DND-41 (cell line): ENCODE results near the gene POLR2J.
A peak's percentile ranks its signal among the peaks of the same experiment; 100 is the strongest.

Experiments used
- ATAC-seq: fragments of 200-7000 bp; cut with Tn5 transposase; 3 replicates; pipeline ENCODE4 v1.9.1; 2021; ENCODE audit warnings: low read depth; ENCODE audit not compliant: insufficient read depth
- DNase-seq: peaks from one replicate; pipeline ENCODE4 v3.0.0-alpha.2; 2020
- H2AFZ ChIP-seq: 2 replicates; pipeline ENCODE4 v1.6.0; 2012; ENCODE audit warnings: low read depth, low read length
- H3K27ac ChIP-seq: 2 replicates; pipeline ENCODE4 v1.5.1; 2012; ENCODE audit warnings: low read length, inconsistent platforms
- H3K27me3 ChIP-seq: fragments of 200-600 bp; sonication (generic); 2 replicates; pipeline ENCODE4 v1.6.0; 2012; ENCODE audit warnings: low read length, mild to moderate bottlenecking, inconsistent platforms; ENCODE audit not compliant: insufficient read depth, poor library complexity
- H3K36me3 ChIP-seq: 2 replicates; pipeline ENCODE4 v1.5.1; 2012; ENCODE audit warnings: low read length, inconsistent platforms; ENCODE audit not compliant: insufficient read depth
- H3K4me1 ChIP-seq: 2 replicates; pipeline ENCODE4 v1.5.1; 2012; ENCODE audit warnings: mild to moderate bottlenecking, low read length; ENCODE audit not compliant: insufficient read depth
- H3K4me2 ChIP-seq: 2 replicates; pipeline ENCODE4 v1.6.0; 2012; ENCODE audit warnings: mild to moderate bottlenecking, moderate library complexity, low read length, inconsistent platforms; ENCODE audit not compliant: insufficient read depth
- H3K4me3 ChIP-seq, 2 experiments: fragments of 200-600 bp in 1 of 2; shearing (Covaris generic) in 1 of 2; 2 replicates each; pipeline ENCODE4 v1.5.1; 2012 to 2016; ENCODE audit warnings: inconsistent platforms in 2 of 2, low read length in 2 of 2, mild to moderate bottlenecking in 2 of 2, low read depth in 1 of 2, moderate library complexity in 1 of 2
- H3K79me2 ChIP-seq: 2 replicates; pipeline ENCODE4 v1.6.0; 2012; ENCODE audit warnings: low read length, inconsistent platforms; ENCODE audit not compliant: insufficient read depth
- H3K9ac ChIP-seq: 2 replicates; pipeline ENCODE4 v1.6.0; 2012; ENCODE audit warnings: low read depth, mild to moderate bottlenecking, inconsistent platforms, low read length, moderate library complexity
- H3K9me3 ChIP-seq: 2 replicates; pipeline ENCODE4 v1.5.1; 2012; ENCODE audit warnings: low read length, moderate library complexity, mild to moderate bottlenecking, inconsistent platforms; ENCODE audit not compliant: insufficient read depth, severe bottlenecking
- H4K20me1 ChIP-seq: 2 replicates; pipeline ENCODE4 v1.6.0; 2012; ENCODE audit warnings: low read length; ENCODE audit not compliant: insufficient read depth
- EZH2 ChIP-seq: IDR thresholded peaks from 3 replicates; pipeline ENCODE4 v1.6.1; 2012; ENCODE audit warnings: borderline replicate concordance, low read depth, mild to moderate bottlenecking, moderate library complexity, low read length, inconsistent platforms; ENCODE audit not compliant: severe bottlenecking
- TF ChIP-seq, protein P1 (sequence below): IDR thresholded peaks from 2 replicates; pipeline ENCODE4 v1.5.1; 2012; ENCODE audit warnings: borderline replicate concordance, low read length, moderate library complexity, mild to moderate bottlenecking; ENCODE audit not compliant: poor library complexity, severe bottlenecking; ENCODE audit errors: extremely low read depth

Gene POLR2J

GRCh38 chr7:102436118-102436517, 42.6 kb downstream of the POLR2J start:
- H4K20me1 ChIP-seq = 0 out of 2 replicates have a peak, but pooled peaks cover 3% of the 10 kb centered on the region
- DNase-seq (no peak), ATAC-seq (no peak)
- peaks cover 20% of the 10 kb centered on the region for H3K4me1 ChIP-seq
- no peak overlapping the region for H2AFZ ChIP-seq
- H3K4me3 ChIP-seq = no peak overlapping the region
- TF ChIP-seq EZH2 = no peak
- TF ChIP-seq, protein P1, sequence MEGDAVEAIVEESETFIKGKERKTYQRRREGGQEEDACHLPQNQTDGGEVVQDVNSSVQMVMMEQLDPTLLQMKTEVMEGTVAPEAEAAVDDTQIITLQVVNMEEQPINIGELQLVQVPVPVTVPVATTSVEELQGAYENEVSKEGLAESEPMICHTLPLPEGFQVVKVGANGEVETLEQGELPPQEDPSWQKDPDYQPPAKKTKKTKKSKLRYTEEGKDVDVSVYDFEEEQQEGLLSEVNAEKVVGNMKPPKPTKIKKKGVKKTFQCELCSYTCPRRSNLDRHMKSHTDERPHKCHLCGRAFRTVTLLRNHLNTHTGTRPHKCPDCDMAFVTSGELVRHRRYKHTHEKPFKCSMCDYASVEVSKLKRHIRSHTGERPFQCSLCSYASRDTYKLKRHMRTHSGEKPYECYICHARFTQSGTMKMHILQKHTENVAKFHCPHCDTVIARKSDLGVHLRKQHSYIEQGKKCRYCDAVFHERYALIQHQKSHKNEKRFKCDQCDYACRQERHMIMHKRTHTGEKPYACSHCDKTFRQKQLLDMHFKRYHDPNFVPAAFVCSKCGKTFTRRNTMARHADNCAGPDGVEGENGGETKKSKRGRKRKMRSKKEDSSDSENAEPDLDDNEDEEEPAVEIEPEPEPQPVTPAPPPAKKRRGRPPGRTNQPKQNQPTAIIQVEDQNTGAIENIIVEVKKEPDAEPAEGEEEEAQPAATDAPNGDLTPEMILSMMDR = no peak
- no peaks in the 10 kb centered on the region for H3K27me3 ChIP-seq
- H3K79me2 ChIP-seq = no peaks in the 10 kb centered on the region
- no peaks in the 10 kb centered on the region for H3K9me3 ChIP-seq
- no peak overlapping the region for H3K27ac ChIP-seq
- no peaks in the 10 kb centered on the region for H3K36me3 ChIP-seq
- H3K9ac ChIP-seq = no peak overlapping the region
- no peak overlapping the region for H3K4me2 ChIP-seq

- Histone ChIP-seq H2AFZ (peak overlapping the region; percentile 71), H3K9me3 (no peaks in the 10 kb centered on the region), H3K36me3 (no peaks in the 10 kb centered on the region), H3K4me2 (peak overlapping the region; percentile 76), H3K79me2 (no peaks in the 10 kb centered on the region), H4K20me1 (0 out of 2 replicates have a peak, but pooled peaks cover 3% of the 10 kb centered on the region), H3K27ac (no peak overlapping the region), H3K4me1 (peaks cover 20% of the 10 kb centered on the region), H3K9ac (peak overlapping the region; percentile 80), H3K4me3 (peak overlapping the region; percentile 41 to 64; a peak in 3 of 4 replicates), H3K27me3 (no peaks in the 10 kb centered on the region)
- DNase-seq (peak; percentile 36), ATAC-seq (peak; percentile 40)
- no peak for TF ChIP-seq EZH2
- TF ChIP-seq, protein P1 = no peak
These were observed 44.7 kb downstream of the POLR2J start for GRCh38 chr7:102434039-102434486.

DNA sequence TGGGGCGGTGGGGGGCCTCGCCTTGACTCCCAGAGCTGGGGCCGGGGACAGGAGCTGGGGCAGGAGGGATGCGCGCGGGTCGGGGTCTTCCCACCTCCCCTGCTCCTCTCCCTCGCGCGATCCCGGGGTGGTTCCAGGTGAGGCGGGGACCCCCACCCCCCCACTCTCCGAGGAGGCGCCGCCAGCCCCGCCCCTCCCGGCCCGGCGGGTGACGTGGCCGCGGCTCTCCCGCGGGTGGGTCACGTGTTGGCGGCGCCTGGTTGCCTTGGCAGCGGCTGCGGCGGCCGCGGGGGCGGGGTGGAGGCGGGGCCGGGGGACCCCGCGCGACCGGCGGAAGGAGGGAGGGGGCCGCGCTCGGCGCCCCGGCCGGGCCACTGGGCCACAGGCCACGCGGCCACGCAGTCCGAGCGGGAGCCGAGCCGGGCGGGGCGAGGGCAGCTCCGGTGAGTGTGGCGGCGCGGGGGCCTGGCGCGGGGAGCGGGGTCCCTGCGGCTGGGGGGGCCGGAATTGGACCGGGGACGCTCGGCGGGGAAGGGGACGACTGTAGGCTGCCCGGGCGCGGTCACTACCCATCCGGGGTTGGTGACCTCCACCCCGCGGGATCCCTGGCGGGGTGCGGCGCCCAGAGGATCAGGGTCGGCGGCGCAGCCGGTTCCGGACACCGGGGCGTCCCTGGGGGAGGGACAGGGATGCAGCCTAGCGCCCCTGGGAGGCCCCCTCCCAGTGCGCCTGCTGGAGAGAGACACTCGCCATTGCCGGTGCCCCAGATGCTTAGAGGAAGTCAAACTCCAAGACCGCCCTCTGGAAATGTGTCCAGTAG, 45.3 kb downstream of the POLR2J start, which contains the start of gene ORAI2:
Gene ORAI2, plus strand, starts transcription at position 357 of the 820 bp plus-strand sequence. CDS start 5,382 bp downstream, outside the sequence.
- Histone ChIP-seq H3K27me3 (no peaks in the 10 kb centered on the region), H3K4me1 (peaks cover 20% of the 10 kb centered on the region), H3K27ac (peak within 1 kb of the TSS; percentile 59; the same call in 1 of the 2 replicates), H3K9ac (peak within 1 kb of the TSS; percentile 80), H3K79me2 (no peaks in the 10 kb centered on the region), H4K20me1 (0 out of 2 replicates have a peak, but pooled peaks cover 3% of the 10 kb centered on the region), H3K9me3 (no peaks in the 10 kb centered on the region), H2AFZ (peak within 1 kb of the TSS; percentile 71), H3K36me3 (no peaks in the 10 kb centered on the region), H3K4me2 (peak within 1 kb of the TSS; percentile 76), H3K4me3 (peak within 1 kb of the TSS; percentile 41 to 64; a peak in 3 of 4 replicates)
- TF ChIP-seq, protein P1 = no peak
- no peak for TF ChIP-seq EZH2
- DNase-seq (peak; percentile 84), ATAC-seq (peak; percentile 85)
